ENCODE data around the gene PSAPL1. TPM values are rescaled to one million over a fixed set of nuclear protein-coding genes. Genes with fewer than 3 reads are reported as not detected.

PSAPL1 gene
- total and polyA plus RNA-seq, 2 of the 8 experiments (the other 6 are each of a cell fraction or from before 2014, with no cell fraction given) = 0.03 TPM; not detected in 1

- TF ChIP-seq ZNF274 (IDR thresholded peaks at IDR 0.05; ENCODE audit: borderline replicate concordance, extremely low read depth, low read length) (no peak), RAD21 (IDR thresholded peaks at IDR 0.05 in 1 of 2, conservative IDR thresholded peaks at IDR 0.05 in 1 of 2; ENCODE audit: low read depth in 2 of 2, low read length in 2 of 2) (no peak), GTF2F1 (IDR thresholded peaks at IDR 0.05; ENCODE audit: borderline replicate concordance, low read depth, low read length) (no peak)
Observed at GRCh38 chr4:7450775-7451433, 16.2 kb upstream of the PSAPL1 start (continued).

Data from H1 (cell line).